H1 (cell line): ENCODE data around the gene SLC22A3. TPM values are rescaled to one million over a fixed set of nuclear protein-coding genes. Genes with fewer than 3 reads are reported as not detected.

Source experiments
- CTCF ChIA-PET: fragments of 300-600 bp; sonication (Branson Sonifier 250); formaldehyde crosslinking; loops from one replicate; lab custom pipeline; 2021; ENCODE audit not compliant: partially characterized antibody; lab: Charles Lee
- POLR2A ChIA-PET: fragments of 300-600 bp; sonication (Branson Sonifier 250); formaldehyde crosslinking; loops from one replicate; lab custom pipeline; 2021; ENCODE audit warnings: inconsistent platforms; ENCODE audit not compliant: partially characterized antibody; lab: Charles Lee
- DNase-seq, 2 experiments: peaks; one replicate each; pipeline versions ENCODE4 v3.0.0 to v3.0.0-alpha.2; 2010 to 2022; ENCODE audit warnings: low spot score in 2 of 2, low read depth in 1 of 2, mixed read lengths in 1 of 2
- FAIRE-seq: peaks from 2 replicates; lab custom pipeline; 2011; peaks lifted over from hg19 to GRCh38; lab: Jason Lieb, UNC
- H2AFZ ChIP-seq: 2 replicates; pipeline ENCODE4 v1.8.1; 2012; ENCODE audit warnings: low read length, inconsistent platforms
- H2AK5ac ChIP-seq: 2 replicates; pipeline ENCODE4 v1.6.1; 2013; ENCODE audit warnings: low read depth, low read length
- H2BK120ac ChIP-seq: replicated peaks from 2 replicates; pipeline ENCODE3; 2013; ENCODE audit warnings: low read depth, low read length, inconsistent platforms
- H2BK12ac ChIP-seq: 2 replicates; pipeline ENCODE4 v1.6.1; 2013; ENCODE audit warnings: low read depth, low read length
- H2BK15ac ChIP-seq: 2 replicates; pipeline ENCODE4 v1.6.1; 2013; ENCODE audit warnings: low read length
- H2BK20ac ChIP-seq: 2 replicates; pipeline ENCODE4 v1.6.1; 2013; ENCODE audit warnings: low read length
- H2BK5ac ChIP-seq: 2 replicates; pipeline ENCODE4 v1.6.1; 2013; ENCODE audit warnings: low read depth, low read length
- H3K14ac ChIP-seq: 2 replicates; pipeline ENCODE4 v1.6.1; 2013; ENCODE audit warnings: inconsistent platforms; ENCODE audit not compliant: insufficient read length
- H3K18ac ChIP-seq: 2 replicates; pipeline ENCODE4 v1.6.1; 2013; ENCODE audit warnings: low read length; ENCODE audit errors: extremely low read depth
- H3K23ac ChIP-seq: 2 replicates; pipeline ENCODE4 v1.6.1; 2013; ENCODE audit warnings: inconsistent platforms; ENCODE audit not compliant: insufficient read length
- H3K23me2 ChIP-seq: 2 replicates; pipeline ENCODE4 v1.6.1; 2013; ENCODE audit warnings: low read depth, low read length
- H3K27ac ChIP-seq: 2 replicates; pipeline ENCODE4 v1.6.1; 2011; ENCODE audit warnings: low read depth, low read length, inconsistent platforms
- H3K27me3 ChIP-seq, 4 experiments: replicated peaks in 1 of 4; 1 replicate in 1 of 4; 2 replicates in 3 of 4; pipeline versions ENCODE4 v1.6.1 to v1.8.1; 2011 to 2013; ENCODE audit warnings: low read length in 3 of 4, mild to moderate bottlenecking in 3 of 4, inconsistent platforms in 2 of 4, mixed read lengths in 2 of 4, moderate library complexity in 1 of 4; ENCODE audit not compliant: control insufficient read depth in 3 of 4, insufficient read depth in 3 of 4; ENCODE audit errors: extremely low read depth in 1 of 4
- H3K36me3 ChIP-seq, 4 experiments: 2 replicates each; pipeline versions ENCODE4 v1.6.1 to v1.8.1; 2011 to 2013; ENCODE audit warnings: mild to moderate bottlenecking in 4 of 4, low read length in 3 of 4, moderate library complexity in 2 of 4, control low read depth in 1 of 4, inconsistent platforms in 1 of 4; ENCODE audit not compliant: insufficient read depth in 4 of 4, control insufficient read depth in 2 of 4
- H3K4ac ChIP-seq: replicated peaks from 2 replicates; pipeline ENCODE3; 2013; ENCODE audit warnings: low read length, low read depth, mixed read lengths, inconsistent platforms; ENCODE audit not compliant: insufficient read length
- H3K4me1 ChIP-seq, 4 experiments: replicated peaks in 1 of 4; 1 replicate in 1 of 4; 2 replicates in 3 of 4; pipeline versions ENCODE4 v1.6.1 to v1.8.1; 2011 to 2013; ENCODE audit warnings: low read length in 3 of 4, inconsistent platforms in 2 of 4, mixed read lengths in 1 of 4; ENCODE audit not compliant: insufficient read depth in 4 of 4, control insufficient read depth in 3 of 4
- H3K4me2 ChIP-seq, 2 experiments: 2 replicates each; pipeline versions ENCODE4 v1.6.1 to v1.8.1; 2011 to 2013; ENCODE audit warnings: low read depth in 2 of 2, low read length in 2 of 2, control low read depth in 1 of 2, inconsistent platforms in 1 of 2, mild to moderate bottlenecking in 1 of 2; ENCODE audit not compliant: insufficient read depth in 1 of 2
- H3K4me3 ChIP-seq, 4 experiments: fragments of 200-600, 300-600 bp in 1 of 4; sonication (generic), shearing (Covaris generic), sonication (Bioruptor Twin) in 1 of 4; 2 replicates each; pipeline versions ENCODE4 v1.5.1 to v1.8.1; 2011 to 2016; ENCODE audit warnings: low read length in 4 of 4, low read depth in 3 of 4, control low read depth in 2 of 4, inconsistent platforms in 2 of 4, mild to moderate bottlenecking in 2 of 4, mixed read lengths in 1 of 4, moderate library complexity in 1 of 4; ENCODE audit not compliant: insufficient read depth in 2 of 4; ENCODE audit errors: extremely low read depth in 1 of 4
- H3K56ac ChIP-seq: replicated peaks from 2 replicates; pipeline ENCODE3; 2013; ENCODE audit warnings: low read depth, mild to moderate bottlenecking, mixed read lengths, low read length, inconsistent platforms; ENCODE audit not compliant: insufficient read length
- H3K79me1 ChIP-seq: 2 replicates; pipeline ENCODE4 v1.6.1; 2013; ENCODE audit warnings: low read depth, low read length, control low read depth
- H3K79me2 ChIP-seq, 2 experiments: 2 replicates each; pipeline versions ENCODE4 v1.6.1 to v1.8.1; 2012 to 2013; ENCODE audit warnings: low read length in 2 of 2, mild to moderate bottlenecking in 2 of 2, inconsistent platforms in 1 of 2; ENCODE audit not compliant: insufficient read depth in 2 of 2, control insufficient read depth in 1 of 2
- H3K9ac ChIP-seq, 4 experiments: replicated peaks in 1 of 4; 1 replicate in 1 of 4; 2 replicates in 3 of 4; pipeline versions ENCODE4 v1.6.1 to v1.8.1; 2011 to 2013; ENCODE audit warnings: low read depth in 3 of 4, low read length in 3 of 4, control low read depth in 2 of 4, mild to moderate bottlenecking in 2 of 4, moderate library complexity in 2 of 4, inconsistent platforms in 1 of 4; ENCODE audit errors: extremely low read depth in 1 of 4
- H3K9me3 ChIP-seq, 2 experiments: 2 replicates each; pipeline versions ENCODE4 v1.6.1 to v1.8.1; 2012 to 2013; ENCODE audit warnings: mild to moderate bottlenecking in 2 of 2, moderate library complexity in 2 of 2, control low read depth in 1 of 2, inconsistent platforms in 1 of 2, low read depth in 1 of 2, low read length in 1 of 2, mixed read lengths in 1 of 2; ENCODE audit not compliant: insufficient read depth in 2 of 2
- H4K20me1 ChIP-seq, 2 experiments: replicated peaks in 1 of 2; 2 replicates each; pipeline versions ENCODE3 to v1.8.1; 2011 to 2013; ENCODE audit warnings: inconsistent platforms in 2 of 2, low read length in 2 of 2, mild to moderate bottlenecking in 1 of 2; ENCODE audit not compliant: insufficient read depth in 2 of 2, control insufficient read depth in 1 of 2
- H4K5ac ChIP-seq: 2 replicates; pipeline ENCODE4 v1.6.1; 2013; ENCODE audit warnings: low read length, low read depth, mixed read lengths, inconsistent platforms; ENCODE audit not compliant: insufficient read length
- H4K8ac ChIP-seq: 2 replicates; pipeline ENCODE4 v1.8.0; 2013; ENCODE audit warnings: mild to moderate bottlenecking, moderate library complexity, low read length, inconsistent platforms; ENCODE audit not compliant: insufficient read depth; ENCODE audit errors: extremely low read depth
- H4K91ac ChIP-seq: replicated peaks from 2 replicates; pipeline ENCODE3; 2013; ENCODE audit warnings: low read length, mixed read lengths, inconsistent platforms; ENCODE audit not compliant: insufficient read length
- BCL11A ChIP-seq, 2 experiments: IDR thresholded peaks; one replicate each; pipeline ENCODE4 v1.6.1; 2011; ENCODE audit warnings: low read depth in 2 of 2, low read length in 2 of 2, mild to moderate bottlenecking in 2 of 2
- CTBP2 ChIP-seq: IDR thresholded peaks from 2 replicates; pipeline ENCODE4 v1.7.0; 2011; ENCODE audit warnings: borderline replicate concordance, mild to moderate bottlenecking, moderate library complexity, mixed read lengths, low read length; ENCODE audit not compliant: insufficient read depth, insufficient read length
- EZH2 ChIP-seq: fragments of 200-600 bp; sonication (generic); IDR thresholded peaks from 2 replicates; pipeline ENCODE4 v1.7.1; 2012; ENCODE audit warnings: low read depth, mild to moderate bottlenecking, moderate library complexity, low read length, inconsistent platforms; ENCODE audit not compliant: severe bottlenecking
- GABPA ChIP-seq: IDR thresholded peaks from 2 replicates; pipeline ENCODE4 v1.6.1; 2011; ENCODE audit warnings: mild to moderate bottlenecking, low read length, moderate library complexity, borderline replicate concordance; ENCODE audit not compliant: insufficient read depth
- POU5F1 ChIP-seq: IDR thresholded peaks from 2 replicates; pipeline ENCODE4 v1.6.1; 2011; ENCODE audit warnings: low read depth, mild to moderate bottlenecking, low read length, moderate library complexity
- RNF2 ChIP-seq: fragments of 200-900, 300-1000 bp; sonication (generic); IDR thresholded peaks from 2 replicates; pipeline ENCODE4 v1.7.1; 2016; ENCODE audit warnings: borderline replicate concordance, low read depth, mild to moderate bottlenecking, antibody characterized with exemption, low read length; ENCODE audit not compliant: poor library complexity, severe bottlenecking; ENCODE audit errors: missing control alignments
- RXRA ChIP-seq: IDR thresholded peaks from 2 replicates; pipeline ENCODE4 v1.6.1; 2011; ENCODE audit warnings: low read depth, mild to moderate bottlenecking, low read length, moderate library complexity; ENCODE audit not compliant: insufficient read depth
- TAF7 ChIP-seq: optimal IDR thresholded peaks from 2 replicates; pipeline ENCODE3; 2011; ENCODE audit warnings: low read depth, mild to moderate bottlenecking, inconsistent platforms, low read length, moderate library complexity, borderline replicate concordance
- WGBS, 2 experiments: shearing (Covaris generic) in 1 of 2; methylation state at CpG; one replicate each; pipeline versions ENCODE4 v1.1.6 to v1.1.7; 2013 to 2015; ENCODE audit warnings: low lambda C conversion rate in 2 of 2, mixed read lengths in 2 of 2, inconsistent platforms in 1 of 2, low coverage in 1 of 2, missing lambda C conversion rate in 1 of 2; ENCODE audit not compliant: insufficient replicate concordance in 2 of 2, insufficient coverage in 1 of 2, insufficient read length in 1 of 2; ENCODE audit errors: extremely low coverage in 1 of 2, missing lambda C conversion rate in 1 of 2; 5-methylcytosine and 5-hydroxymethylcytosine counted together
- polyA plus RNA-seq, 7 experiments: library from polyadenylated mRNA; depleted of rRNA in 3 of 7; stranded (reverse) in 5 of 7; unstranded in 2 of 7; fragments of >200 nt in 5 of 7; fragments of 200-250 nt in 2 of 7; gene quantifications; 1 replicate in 5 of 7; 2 replicates in 1 of 7; 4 replicates in 1 of 7; pipeline versions ENCODE4 v1.2.1 to v1.2.3, GENCODE V29; 2011 to 2013; ENCODE audit warnings: missing spikeins in 2 of 7, mixed read lengths in 2 of 7
- total RNA-seq: library from RNA; stranded (reverse); fragmentation: NEBNext Ultra II Directional; extraction: Animal tissue kit (Norgen Biotek cat#: 25700); gene quantifications from 2 replicates; pipeline ENCODE4 v1.2.1, GENCODE V29; 2021

SLC22A3 gene
- total and polyA plus RNA-seq, 2 of the 8 experiments (the other 6 are each of a cell fraction or from before 2014, with no cell fraction given), result 1.0 to 2.9 TPM

DNA sequence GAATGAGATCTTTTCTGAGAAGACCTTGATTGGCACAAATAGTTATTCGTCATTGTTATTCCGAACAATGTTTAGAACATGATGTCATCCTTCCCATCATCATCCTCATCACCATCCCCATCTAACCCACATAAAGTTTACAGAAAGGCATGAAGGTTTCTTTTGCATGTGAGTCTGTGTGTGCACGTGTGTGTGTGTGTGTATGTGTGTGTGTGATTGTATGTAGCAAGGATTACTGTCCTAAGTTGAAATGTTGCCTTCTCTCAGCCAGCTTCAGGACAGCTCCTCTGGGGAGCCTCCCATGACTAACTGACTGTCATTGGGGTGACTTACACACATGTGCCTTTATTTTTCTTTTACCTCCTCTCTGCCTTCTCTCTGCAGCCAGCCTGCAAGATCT, 113.5 kb downstream of the SLC22A3 start:
- H3K36me3 ChIP-seq, result no peaks in the 10 kb centered on the region
- no peak overlapping the region for H2AFZ ChIP-seq
- H2AK5ac ChIP-seq, result no peak overlapping the region
- H3K18ac ChIP-seq, result no peak overlapping the region
- no peak overlapping the region for H2BK12ac ChIP-seq
- H2BK5ac ChIP-seq, result no peak overlapping the region
- no peak for DNase-seq
- no peak overlapping the region for H4K5ac ChIP-seq
- H3K27me3 ChIP-seq, result no peaks in the 10 kb centered on the region
- no peak overlapping the region for H3K4me2 ChIP-seq
- no peak overlapping the region for H2BK120ac ChIP-seq
- no peak for FAIRE-seq
- no peak overlapping the region for H4K91ac ChIP-seq
- H3K4ac ChIP-seq, result no peak overlapping the region
- H3K9ac ChIP-seq, result no peak overlapping the region
- H3K56ac ChIP-seq, result no peak overlapping the region
- H4K20me1 ChIP-seq, result peaks cover 0 to 1% of the 10 kb centered on the region in 2 experiments
- H3K4me3 ChIP-seq, result no peak overlapping the region
- H3K23me2 ChIP-seq, result peaks cover 2% of the 10 kb centered on the region; the same call in 1 of the 2 replicates
- no peaks in the 10 kb centered on the region for H3K79me2 ChIP-seq
- H3K9me3 ChIP-seq, result no peaks in the 10 kb centered on the region
- no peaks in the 10 kb centered on the region for H3K79me1 ChIP-seq
- H3K23ac ChIP-seq, result no peak overlapping the region
- no peak overlapping the region for H2BK15ac ChIP-seq
- ChIA-PET POLR2A (no interaction called here), CTCF (no interaction called here)
- no peaks in the 10 kb centered on the region for H3K4me1 ChIP-seq
- no peak overlapping the region for H3K14ac ChIP-seq
- H2BK20ac ChIP-seq, result no peak overlapping the region
- 86% methylated on average over 3 of the region's 3 CpGs; no CpG with 5 or more reads in 1 of the 2 experiments for WGBS, 2 experiments
- no peak overlapping the region for H3K27ac ChIP-seq
- TF ChIP-seq POU5F1 (no peak), RNF2 (no peak), EZH2 (no peak), BCL11A (IDR thresholded peaks at IDR 0.05; ENCODE audit: low read depth in 2 of 2, low read length in 2 of 2) (no peak), GABPA (no peak), CTBP2 (no peak), TAF7 (no peak), RXRA (no peak)
- H4K8ac ChIP-seq, result no peak overlapping the region
